Non-pigmented ciliary epithelial cell (primary cell): ENCODE results near the gene BICRAL.
"Not testable (repeated sequence)": the region's sequence is repeated elsewhere in the genome, so short reads cannot be mapped to it uniquely, and the experiment has no call there.

Experiments used
- DNase-seq: peaks from one replicate; pipeline ENCODE4 v3.0.0-alpha.2; 2010; ENCODE audit warnings: low read depth

Gene BICRAL

DNA sequence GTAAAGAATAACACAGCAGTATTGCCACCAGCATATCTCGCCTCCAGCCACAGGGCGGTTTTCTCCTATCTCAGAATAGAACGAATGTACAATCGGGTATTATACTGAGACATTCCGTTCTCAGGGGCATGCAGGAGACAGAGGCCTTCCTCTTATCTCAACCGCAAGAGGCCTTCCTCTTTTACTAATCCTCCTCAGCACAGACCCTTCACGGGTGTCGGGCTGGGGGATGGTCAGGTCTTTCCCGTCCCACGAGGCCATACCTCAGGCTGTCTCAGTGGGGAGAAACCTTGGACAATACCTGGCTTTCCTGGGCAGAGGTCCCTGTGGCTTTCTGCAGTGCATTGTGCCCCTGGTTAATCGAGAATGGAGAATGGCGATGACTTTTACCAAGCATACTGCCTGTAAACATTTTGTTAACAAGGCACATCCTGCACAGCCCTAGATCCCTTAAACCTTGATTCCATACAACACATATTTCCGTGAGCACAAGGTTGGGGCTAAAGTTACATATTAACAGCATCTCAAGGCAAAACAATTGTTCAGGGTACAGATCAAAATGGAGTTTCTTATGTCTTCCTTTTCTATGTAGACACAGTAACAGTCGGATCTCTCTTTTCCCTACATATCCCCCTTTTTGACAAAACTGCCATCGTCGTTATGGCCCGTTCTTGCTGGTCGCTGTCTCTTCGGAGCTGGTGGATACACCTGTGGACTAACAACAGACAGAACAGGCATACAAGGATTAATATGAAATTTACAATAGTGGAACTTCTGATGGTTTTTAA lies 112.4 kb downstream of the BICRAL start:
- DNase-seq, result not testable (repeated sequence)

DNA sequence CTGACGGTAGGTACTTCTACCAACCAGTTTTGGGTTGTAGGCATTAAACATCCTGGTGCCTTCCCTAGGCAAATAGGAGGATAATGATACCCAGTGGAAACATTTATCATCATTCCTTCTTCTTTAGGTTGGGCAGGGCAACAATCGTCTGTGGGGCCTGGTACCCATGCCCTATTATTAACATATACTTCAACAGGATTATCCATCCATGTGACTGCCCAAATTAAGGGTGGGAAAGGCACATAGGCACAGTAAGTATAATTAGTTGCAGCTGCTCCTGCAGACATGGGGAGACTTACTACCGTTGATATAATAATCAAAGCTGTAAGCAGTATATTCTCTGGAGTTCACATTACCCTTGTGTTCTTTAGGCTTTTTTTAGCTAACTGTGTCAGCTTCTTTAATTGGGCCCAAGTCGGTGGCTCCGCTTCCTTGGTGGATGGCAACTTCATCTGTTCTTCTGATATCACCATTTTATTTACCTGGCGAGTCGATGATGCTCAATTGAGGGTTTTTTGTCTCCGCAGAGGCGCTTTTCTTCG lies 114.4 kb downstream of the BICRAL start:
- no peak for DNase-seq

DNA sequence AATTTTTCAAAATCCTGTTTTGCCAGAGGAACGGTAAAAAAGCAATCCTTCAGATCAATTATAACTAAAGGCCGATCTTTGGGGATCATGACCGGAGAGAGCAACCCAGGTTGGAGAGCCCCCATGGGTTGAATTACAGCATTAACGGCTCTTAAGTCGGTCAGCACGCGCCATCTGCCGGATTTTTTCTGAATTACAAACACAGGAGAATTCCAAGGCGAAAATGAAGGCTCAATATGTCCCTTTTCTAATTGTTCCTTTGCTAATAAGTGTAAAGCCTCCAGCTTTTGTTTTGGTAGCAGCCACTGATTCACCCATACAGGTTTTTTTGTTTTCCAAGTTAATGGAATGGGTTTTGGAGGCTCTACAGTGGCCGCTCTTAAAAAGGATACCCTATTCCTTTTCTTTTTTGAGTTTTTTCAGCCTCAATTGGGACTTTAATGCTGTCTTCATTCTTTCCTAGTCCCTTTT lies 117.1 kb downstream of the BICRAL start:
- no peak for DNase-seq

DNA sequence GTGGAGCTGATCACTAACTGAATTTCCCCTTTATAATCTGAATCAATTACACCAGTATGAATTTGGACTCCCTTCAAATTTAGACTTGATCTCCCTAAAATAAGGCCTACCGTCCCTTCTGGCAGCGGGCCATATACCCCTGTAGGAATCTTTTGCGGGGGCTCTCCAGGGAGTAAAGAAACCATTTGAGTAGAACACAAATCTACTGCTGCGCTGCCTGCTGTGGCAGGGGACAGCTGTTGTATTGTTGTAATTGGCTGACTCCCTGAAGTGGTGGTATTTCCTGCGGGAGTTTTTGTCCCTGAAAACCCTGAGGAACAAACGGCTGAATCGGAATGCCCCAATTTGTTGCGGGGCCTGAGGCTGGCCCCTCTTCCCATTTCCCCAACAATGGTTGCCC lies 118.0 kb downstream of the BICRAL start:
- no peak for DNase-seq

GRCh38 chr6:42901538-42901957 lies 119.7 kb downstream of the BICRAL start:
- DNase-seq, result no peak

GRCh38 chr6:42902429-42903263 lies 120.8 kb downstream of the BICRAL start:
- not testable (repeated sequence) for DNase-seq

DNA sequence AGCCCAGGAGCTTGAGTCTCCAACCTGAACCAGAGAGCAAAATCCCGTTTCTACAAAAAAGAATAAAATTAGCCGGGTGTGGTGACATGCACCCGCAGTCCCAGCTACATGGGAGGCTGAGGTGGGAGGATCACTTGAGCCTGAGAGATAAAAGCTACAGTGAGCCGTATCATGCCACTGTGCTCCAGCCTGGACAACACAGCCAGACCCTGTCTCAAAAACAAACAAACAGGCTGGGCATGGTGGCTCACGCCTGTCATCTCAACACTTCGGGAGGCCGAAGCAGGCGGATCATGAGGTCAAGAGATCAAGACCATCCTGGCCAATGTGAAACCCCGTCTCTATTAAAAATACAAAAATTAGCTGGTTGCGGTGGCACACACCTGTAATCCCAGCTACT lies 122.6 kb downstream of the BICRAL start:
- DNase-seq, result no peak

DNA sequence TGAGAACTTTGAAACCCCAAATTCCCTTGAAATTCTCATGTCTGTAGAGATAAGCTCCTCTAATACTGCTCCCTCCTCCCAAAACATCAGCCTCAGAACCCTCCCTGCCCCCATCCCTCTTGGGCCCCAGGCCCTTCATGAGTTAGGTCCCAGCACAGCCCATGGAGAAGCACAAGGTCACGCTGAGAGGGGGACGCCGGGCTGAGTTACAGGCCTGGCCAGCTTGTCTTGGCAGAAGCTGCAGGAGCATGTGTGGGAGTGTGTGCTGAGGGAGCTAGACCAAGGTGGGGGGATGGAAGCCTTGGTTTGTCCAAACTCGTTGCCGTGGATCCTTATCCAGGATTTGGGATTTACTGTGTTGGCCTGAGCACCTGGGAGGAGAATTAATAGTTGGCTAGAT lies 125.5 kb downstream of the BICRAL start:
- DNase-seq, result no peak

DNA sequence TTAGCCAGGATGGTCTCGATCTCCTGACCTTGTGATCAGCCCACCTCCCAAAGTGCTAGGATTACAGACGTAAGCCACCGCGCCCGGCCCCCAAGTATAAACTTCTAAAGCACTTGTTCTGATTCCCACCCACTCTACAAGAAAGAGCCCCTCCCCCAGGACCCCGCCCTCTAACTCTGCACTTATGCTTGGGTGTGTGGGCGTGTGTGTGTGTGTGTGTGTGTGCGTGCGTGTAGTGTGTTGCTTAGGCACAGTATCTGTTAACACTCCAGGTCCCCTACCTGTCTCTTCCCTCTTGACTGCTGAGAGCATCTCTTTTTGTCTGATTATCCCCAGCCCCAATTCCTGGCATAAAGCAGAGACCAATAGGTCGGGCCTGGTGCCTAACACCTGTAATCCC lies 128.0 kb downstream of the BICRAL start:
- DNase-seq, result no peak

GRCh38 chr6:42911171-42912021 lies 129.5 kb downstream of the BICRAL start:
- DNase-seq, result no peak

DNA sequence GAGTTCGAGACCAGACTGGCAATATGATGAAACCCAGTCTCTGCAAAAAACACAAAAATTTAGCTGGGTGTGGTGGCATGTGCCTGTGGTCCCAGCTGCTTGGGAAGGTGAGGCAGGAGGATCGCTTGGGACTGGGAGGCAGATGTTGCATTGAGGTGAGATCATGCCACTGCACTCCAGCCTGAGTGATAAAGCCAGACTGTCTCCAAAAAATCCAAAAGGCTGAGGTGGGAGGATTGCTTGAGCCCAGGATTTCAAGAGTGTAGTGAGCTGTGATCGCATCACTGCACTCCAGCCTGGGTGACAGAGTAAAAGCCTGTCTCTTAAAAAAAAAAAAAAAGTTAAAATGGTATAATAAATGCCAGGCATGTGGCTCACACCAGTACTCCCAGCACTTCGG lies 132.7 kb downstream of the BICRAL start:
- DNase-seq, result no peak

DNA sequence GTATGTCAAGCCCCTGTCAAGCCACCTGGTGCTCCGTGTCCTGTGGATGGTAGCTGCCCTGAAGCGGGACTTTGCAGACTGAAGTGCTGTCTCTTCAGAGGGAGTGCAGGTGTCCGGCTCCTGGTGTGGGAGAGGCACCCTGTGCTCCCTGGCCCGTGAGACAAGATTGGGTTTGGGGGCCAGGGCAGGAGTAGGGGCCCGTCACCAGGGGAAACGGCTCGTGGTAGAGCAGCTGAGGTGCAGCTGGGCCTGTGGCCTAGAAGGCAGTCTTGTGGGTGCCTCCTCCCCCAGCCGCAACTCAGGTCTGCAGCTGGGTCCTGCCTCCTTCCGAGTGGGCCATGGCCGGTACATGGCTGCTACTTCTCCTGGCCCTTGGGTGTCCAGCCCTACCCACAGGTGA lies 133.9 kb downstream of the BICRAL start, which contains the start of gene PTCRA:
Gene PTCRA (plus strand): TSS at position 322 of the 400 bp plus-strand sequence. CDS start 17 bp downstream, at position 339.
- DNase-seq, result no peak

DNA sequence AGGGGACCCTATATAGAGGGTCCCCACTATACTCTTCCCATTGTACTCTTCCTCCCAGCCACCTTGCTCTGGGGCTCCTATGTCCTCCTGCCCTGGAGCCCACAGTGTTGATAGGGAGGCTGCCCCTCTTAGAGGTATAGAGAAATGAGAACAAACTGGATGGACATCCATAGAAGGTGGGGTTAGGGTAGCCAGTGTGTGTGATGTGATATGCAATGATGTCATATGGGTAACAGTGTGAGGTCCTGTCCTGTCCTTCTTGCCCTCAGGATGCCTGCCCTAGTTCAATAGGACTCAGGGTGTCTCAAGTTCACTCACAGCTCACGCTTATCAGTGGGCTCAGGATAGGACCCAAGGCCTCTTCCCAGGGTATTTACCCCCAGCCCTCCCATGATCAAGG lies 134.4 kb downstream of the BICRAL start:
- no peak for DNase-seq
